Stimulated activated CD4-positive, alpha-beta T cell treated with anti-CD3 and anti-CD28 coated beads, Interleukin-2, amount 100 ng/mL, for 4 hours (primary cell): ENCODE measurements around the gene ERCC8.
"Not testable (repeated sequence)": the region's sequence is repeated elsewhere in the genome, so short reads cannot be mapped to it uniquely, and the experiment has no call there.

Source experiments
- DNase-seq: peaks from one replicate; pipeline ENCODE4 v3.0.0-alpha.2; 2020; ENCODE audit warnings: low read depth

Gene ERCC8

DNA sequence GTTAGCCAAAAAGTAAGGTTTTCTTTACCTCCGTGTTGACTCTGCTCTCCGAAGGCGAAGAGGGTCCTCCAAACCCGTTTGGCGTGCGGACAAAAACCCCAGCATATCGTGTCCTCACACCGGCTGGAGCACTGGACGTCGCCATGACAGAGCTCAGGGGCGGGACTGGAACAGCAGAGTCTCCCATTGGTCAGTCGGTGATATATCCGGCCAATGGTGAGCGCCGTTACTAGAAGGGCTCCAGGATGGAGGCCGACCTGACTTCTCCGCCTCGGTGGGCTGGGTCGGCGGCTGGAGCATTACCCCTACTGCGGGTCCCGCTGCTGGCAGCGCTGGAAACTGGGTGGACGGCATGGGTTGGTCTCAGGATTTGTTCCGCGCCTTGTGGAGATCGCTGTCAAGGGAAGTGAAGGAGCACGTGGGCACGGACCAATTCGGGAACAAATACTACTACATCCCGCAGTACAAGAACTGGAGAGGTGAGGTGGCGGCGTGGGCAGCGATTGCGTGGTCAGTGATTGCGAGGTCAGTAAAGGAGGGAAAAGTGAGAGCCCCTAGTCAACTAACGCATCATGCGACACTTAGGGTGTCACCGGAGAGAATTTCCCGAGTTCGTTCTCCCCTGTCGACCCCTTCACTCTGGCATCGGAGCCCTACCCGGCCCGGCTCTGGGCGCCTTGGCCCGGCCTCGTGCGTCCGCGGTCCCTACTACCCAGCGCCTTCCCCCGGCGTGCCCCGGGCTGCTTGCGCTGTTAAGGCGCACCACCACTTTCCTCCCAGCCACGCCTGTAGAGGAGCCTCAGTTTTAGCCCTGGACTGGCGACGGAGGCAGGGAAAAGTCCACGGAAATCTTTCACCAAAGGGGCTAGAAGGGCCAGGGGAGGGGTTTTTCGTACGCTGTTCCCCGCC lies at the start of gene ERCC8, which contains the start of gene NDUFAF2:
ERCC8 (minus strand) TSS at position 167 of the 909 bp plus-strand sequence; CDS start at position 105, 62 bp downstream.
NDUFAF2 (plus strand) TSS at position 302 of the 909 bp plus-strand sequence; CDS start at position 353, 51 bp downstream.
- DNase-seq = peak; percentile 81

- DNase-seq = no peak
Observed at GRCh38 chr5:60993875-60994571, 49.2 kb upstream of the ERCC8 start.

GRCh38 chr5:60993425-60993824 lies 48.6 kb upstream of the ERCC8 start:
- DNase-seq = no peak

- no peak for DNase-seq
Observed at GRCh38 chr5:60992871-60993270, 48.0 kb upstream of the ERCC8 start.

GRCh38 chr5:60989790-60990189 lies 44.9 kb upstream of the ERCC8 start:
- DNase-seq = no peak

DNA sequence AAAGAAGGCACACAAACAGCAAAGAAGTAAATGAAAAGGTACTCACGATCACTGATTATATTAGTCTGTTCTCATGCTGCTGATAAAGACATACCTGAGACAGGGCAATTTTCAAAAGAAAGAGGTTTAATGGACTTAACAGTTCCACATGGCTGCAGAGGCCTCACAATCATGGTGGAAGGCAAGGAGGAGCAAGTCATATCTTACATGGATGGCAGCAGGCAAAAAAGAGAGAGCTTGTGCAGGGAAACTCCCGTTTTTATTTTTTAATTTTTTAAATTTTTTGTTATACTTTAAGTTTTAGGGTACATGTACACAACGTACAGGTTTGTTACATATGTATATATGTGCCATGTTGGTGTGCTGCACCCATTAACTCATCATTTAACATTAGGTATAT lies 37.3 kb upstream of the ERCC8 start:
- not testable (repeated sequence) for DNase-seq

DNA sequence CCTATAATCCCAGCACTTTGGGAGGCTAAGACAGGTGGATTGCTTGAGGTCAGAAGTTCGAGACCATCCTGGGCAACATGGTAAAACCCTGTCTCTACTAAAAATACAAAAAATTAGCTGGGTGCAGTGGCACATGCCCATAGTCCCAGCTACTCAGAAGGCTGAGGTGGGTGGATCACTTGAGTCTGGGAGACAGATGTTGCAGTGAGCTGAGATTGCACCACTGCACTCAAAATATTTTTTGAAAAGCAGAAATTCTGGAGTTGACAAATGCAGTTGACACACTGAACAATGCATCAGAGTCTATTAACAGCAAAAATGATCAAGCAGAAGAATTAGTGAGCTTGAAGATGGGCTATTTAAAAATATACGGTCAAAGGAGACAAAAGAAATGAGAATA lies 35.6 kb upstream of the ERCC8 start:
- no peak for DNase-seq

DNA sequence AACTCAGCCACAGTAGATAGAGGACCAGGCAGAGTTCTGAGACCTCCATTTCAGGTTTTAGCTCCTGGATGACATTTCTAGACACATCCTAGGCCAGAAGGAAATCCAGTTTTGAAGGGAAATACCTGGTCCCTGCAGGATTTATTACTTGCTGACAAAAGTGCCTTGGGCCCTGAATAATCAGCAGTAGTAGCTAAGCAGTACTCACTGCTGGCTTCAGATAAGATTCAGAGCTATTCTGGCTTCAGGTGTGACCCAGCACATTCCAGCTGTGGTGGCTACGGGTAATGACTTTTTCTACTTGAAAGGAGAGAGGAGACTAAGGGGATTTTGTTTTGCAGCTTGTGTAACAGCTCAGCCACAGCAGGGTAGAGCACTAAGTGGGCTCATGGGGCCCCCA lies 34.1 kb upstream of the ERCC8 start:
- DNase-seq = no peak

DNA sequence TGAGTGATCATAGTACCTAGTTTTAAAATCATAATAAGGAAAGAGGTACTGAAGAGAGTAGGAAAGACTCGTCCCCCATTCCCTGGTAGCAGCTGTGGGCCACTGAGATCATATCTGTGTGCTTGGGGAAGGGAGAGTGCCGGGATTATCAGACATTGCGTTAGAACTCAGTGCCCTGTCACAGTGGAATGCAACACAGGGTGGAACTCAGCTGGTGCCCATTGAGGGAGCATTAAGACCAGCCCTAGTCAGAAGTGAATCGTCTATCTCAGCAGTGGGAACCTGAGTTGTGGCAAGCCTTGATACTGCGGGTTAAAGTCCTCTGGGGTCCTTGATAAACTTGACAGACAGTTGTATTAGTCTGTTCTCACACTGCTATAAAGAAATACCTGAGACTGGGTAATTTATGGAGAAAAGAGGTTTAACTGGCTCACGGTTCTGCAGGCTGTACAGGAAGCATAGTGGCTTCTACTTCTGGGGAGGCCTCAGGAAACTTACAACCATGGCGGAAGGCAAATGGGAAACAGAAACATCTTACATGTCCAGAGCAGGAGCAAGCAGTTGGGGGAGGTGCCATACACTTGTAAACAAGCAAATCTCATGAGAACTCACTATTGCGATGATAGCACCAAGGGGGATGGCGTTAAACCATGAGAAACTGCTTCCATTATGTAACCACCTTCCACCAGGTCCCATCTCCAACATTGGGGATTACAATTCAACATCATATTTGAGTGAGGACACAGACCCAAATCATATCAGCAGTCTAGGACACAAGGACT lies 33.3 kb upstream of the ERCC8 start:
- no peak for DNase-seq

GRCh38 chr5:60972231-60972630 lies 27.4 kb upstream of the ERCC8 start:
- DNase-seq = peak; percentile 32

GRCh38 chr5:60961685-60962084 lies 16.8 kb upstream of the ERCC8 start:
- DNase-seq = no peak

DNA sequence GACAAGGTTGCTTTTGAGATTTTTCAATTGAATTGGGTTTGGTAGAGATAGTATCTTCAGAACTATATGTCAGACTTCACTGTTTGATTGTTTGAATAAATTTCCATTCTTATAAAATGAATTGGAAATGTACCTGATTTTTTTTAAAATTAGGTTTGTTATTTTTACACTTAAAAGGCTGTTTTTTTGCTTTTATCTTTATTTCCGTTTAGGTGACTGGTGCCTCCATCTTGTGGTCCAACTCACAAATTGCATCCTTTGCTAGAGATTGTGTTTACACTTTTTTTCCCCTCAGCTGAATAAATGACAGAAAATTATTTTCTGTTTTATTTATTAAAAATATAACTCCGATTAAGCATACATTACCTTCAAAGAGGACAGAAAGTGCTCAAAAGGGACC lies 15.7 kb upstream of the ERCC8 start:
- DNase-seq = no peak

DNA sequence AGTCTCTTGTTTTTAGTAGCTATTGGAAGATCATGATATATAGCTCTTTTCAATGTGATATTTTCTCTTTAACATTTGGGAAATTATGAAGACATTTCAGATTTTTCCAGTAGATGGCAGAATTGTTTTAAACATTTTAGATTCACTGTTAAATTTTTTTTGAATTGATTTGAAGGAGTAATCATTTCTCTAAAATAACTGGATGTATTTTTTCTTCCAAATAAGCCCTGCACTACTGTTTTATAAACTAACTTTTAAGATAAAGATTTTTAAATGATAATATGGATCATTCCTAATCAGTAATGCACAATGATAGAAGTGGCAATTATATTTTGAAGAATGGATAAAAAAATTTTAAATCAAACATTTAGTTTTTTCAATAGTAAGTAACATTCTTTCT lies 14.3 kb upstream of the ERCC8 start:
- no peak for DNase-seq

DNA sequence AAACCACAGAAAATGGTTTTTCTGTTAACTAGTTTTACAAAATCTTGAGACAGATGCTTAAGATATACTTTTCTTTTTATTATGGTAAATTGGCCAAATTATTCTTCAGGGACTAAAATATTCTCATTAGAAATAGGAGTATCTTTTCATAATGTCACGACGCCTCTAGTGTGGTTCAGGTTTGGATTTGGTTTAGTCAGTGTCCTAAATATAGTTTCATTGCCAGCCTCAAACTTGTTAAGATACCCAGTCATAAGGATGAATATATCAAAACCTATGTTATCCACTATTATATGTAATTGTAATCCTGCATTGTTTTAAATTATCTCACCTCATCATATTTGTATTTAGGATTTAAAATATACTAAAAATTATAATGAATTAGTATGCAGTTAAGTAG lies 13.8 kb upstream of the ERCC8 start:
- no peak for DNase-seq

GRCh38 chr5:60958088-60958487 lies 13.2 kb upstream of the ERCC8 start:
- DNase-seq = no peak

DNA sequence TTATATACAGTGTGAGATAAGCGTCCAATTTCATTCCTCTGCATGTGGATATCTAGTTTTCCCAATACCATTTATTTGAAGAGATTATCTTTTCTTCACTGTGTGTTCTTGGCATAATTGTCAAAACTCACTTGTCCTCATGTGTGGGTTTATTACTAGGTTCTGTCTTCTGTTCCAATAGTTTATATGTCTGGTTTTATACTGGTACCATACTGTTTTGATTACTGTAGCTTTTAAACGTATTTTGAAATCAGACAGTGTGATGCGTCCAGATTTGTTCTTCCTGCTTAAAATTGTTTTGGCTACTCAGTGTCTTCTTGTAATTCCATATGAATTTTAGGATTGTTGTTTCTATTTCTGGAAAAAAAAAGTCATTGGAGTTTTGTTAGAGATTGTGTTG lies 10.4 kb upstream of the ERCC8 start:
- no peak for DNase-seq

DNA sequence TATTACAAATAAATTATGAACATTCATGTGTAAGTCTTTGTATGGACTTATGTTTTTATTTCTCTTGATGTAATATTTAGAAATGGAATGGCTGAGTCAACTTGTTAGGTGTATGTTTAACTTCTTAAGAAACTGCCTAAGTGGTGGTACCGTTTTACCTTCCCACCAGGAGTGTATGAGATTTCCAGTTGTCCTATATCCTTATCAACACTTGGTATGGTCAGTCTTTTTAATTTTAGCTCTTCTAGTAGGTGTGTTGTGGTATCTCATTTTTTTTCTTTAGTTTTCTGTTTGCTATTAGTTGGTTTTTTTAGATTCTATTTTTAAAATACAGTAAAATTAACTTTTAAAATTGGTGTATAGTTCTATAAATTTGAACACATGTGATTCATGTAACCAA lies 3.9 kb upstream of the ERCC8 start:
- DNase-seq = no peak

- no peak for DNase-seq
Observed at GRCh38 chr5:60945813-60946187, 930 bp upstream of the ERCC8 start.

DNA sequence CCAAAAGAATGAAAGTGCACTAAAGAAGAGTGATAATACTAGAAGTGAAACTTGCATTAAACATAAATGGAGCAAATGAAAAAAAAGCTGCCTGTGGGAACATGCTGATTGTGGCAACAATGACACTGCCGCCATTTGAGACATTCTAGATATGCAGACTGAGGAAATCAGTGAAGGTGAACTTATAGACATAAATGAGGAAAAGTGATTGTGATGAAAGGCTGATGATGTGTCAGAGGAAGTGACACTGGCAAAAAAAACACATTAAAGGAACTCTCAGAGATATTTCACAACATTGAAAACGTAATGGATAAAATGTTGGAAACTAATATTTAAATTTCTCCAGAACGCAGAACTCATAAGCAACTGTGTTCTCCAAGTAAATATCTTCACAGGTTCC lies 1.2 kb downstream of the ERCC8 start:
- no peak for DNase-seq

GRCh38 chr5:60929024-60929423 lies 15.8 kb downstream of the ERCC8 start:
- no peak for DNase-seq

- no peak for DNase-seq
Observed at GRCh38 chr5:60927450-60927849, 17.4 kb downstream of the ERCC8 start.

DNA sequence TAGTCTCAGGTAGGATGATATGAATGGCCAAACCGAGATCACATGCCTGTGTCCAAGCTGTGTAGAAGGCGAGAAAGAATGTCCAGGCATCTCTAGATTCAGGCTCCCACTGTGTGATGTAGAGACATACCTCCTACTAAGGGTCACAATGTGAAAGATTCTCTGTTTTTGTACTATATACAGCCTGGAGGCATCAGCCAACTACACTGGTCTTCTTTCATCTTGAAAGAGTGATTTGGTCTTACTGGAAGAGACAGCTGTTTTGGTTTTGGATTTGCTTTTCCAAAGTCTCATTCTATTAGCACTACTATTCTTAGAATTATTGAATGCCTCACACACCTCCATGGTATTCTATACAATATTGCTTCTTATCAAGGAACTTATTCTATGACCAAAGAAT lies 26.4 kb downstream of the ERCC8 start:
- DNase-seq = no peak

GRCh38 chr5:60916646-60917045 lies 28.2 kb downstream of the ERCC8 start:
- DNase-seq = no peak
